RWPE1 (cell line): ENCODE data around the gene NARS2.

Source experiments
- CTCF ChIA-PET: fragments of 350-600 bp; sonication (Branson Sonifier 250); formaldehyde crosslinking; extraction: SDS; loops from one replicate; lab custom pipeline; 2021; lab: Yijun Ruan, JAX
- POLR2A ChIA-PET: fragments of 400-600 bp; formaldehyde crosslinking; extraction: SDS; loops from one replicate; lab custom pipeline; 2020; ENCODE audit warnings: antibody characterized with exemption; ENCODE audit not compliant: low non-redundant PET; lab: Yijun Ruan, JAX
- DNase-seq: peaks from one replicate; pipeline ENCODE4 v3.0.0; 2012; ENCODE audit warnings: low spot score
- H3K27ac ChIP-seq: fragments of 450-650 bp; 2 replicates; pipeline ENCODE4 v1.5.1; 2017
- CTCF ChIP-seq: fragments of 450-650 bp; conservative IDR thresholded peaks from 2 replicates; pipeline ENCODE4 v1.5.1; 2017; ENCODE audit warnings: low read depth, mild to moderate bottlenecking

NARS2 gene

GRCh38 chr11:78429660-78430059 lies 145.0 kb downstream of the NARS2 start:
- ChIA-PET CTCF (interaction anchor here (1.7 kb wide), 1 partner anchor 11 kb away, joined by 4 read pairs; no protein-coding TSS in a partner anchor), POLR2A (no interaction called here)
- no peak for DNase-seq
- TF ChIP-seq CTCF = no peak
- no peak overlapping the region for H3K27ac ChIP-seq

GRCh38 chr11:78429209-78429608 lies 145.5 kb downstream of the NARS2 start:
- ChIA-PET POLR2A (no interaction called here), CTCF (interaction anchor here (1.7 kb wide), 1 partner anchor 10 kb away, joined by 4 read pairs; no protein-coding TSS in a partner anchor)
- DNase-seq = no peak
- no peak for TF ChIP-seq CTCF
- H3K27ac ChIP-seq = no peak overlapping the region

- no peak for TF ChIP-seq CTCF
- no peak for DNase-seq
- CTCF ChIA-PET = interaction anchor here (1.7 kb wide), 1 partner anchor 10 kb away, joined by 4 read pairs; no protein-coding TSS in a partner anchor
- POLR2A ChIA-PET = no interaction called here
- H3K27ac ChIP-seq = no peak overlapping the region
Measured at GRCh38 chr11:78428773-78429172, 145.9 kb downstream of the NARS2 start.

GRCh38 chr11:78428266-78428636 lies 146.4 kb downstream of the NARS2 start:
- DNase-seq = no peak
- H3K27ac ChIP-seq = no peak overlapping the region
- ChIA-PET POLR2A (no interaction called here), CTCF (interaction anchor here (1.7 kb wide), 1 partner anchor 9 kb away, joined by 4 read pairs; no protein-coding TSS in a partner anchor)
- TF ChIP-seq CTCF = no peak

- no peak for TF ChIP-seq CTCF
- CTCF ChIA-PET = interaction anchor here (1.0 to 1.7 kb wide), 3 partner anchors 9 to 137 kb away, joined by 3 to 4 read pairs (median 4); no protein-coding TSS in a partner anchor
- DNase-seq = no peak
- no peak overlapping the region for H3K27ac ChIP-seq
- POLR2A ChIA-PET = no interaction called here
Measured at GRCh38 chr11:78427615-78428265, 146.9 kb downstream of the NARS2 start.

GRCh38 chr11:78426845-78427244 lies 147.8 kb downstream of the NARS2 start:
- POLR2A ChIA-PET = no interaction called here
- CTCF ChIA-PET = interaction anchor here (1.0 to 1.5 kb wide), 2 partner anchors 9 to 138 kb away, joined by 3 to 4 read pairs; no protein-coding TSS in a partner anchor
- no peak for TF ChIP-seq CTCF
- DNase-seq = no peak
- no peak overlapping the region for H3K27ac ChIP-seq
